Panc1 (cell line): ENCODE data around the gene GPA33.

ENCODE experiments used
- CTCF ChIP-seq: fragments of 450-650 bp; IDR thresholded peaks from 2 replicates; pipeline ENCODE4 v1.5.1; 2017; ENCODE audit warnings: mild to moderate bottlenecking
- POLR2AphosphoS5 ChIP-seq: IDR thresholded peaks from 2 replicates; pipeline ENCODE4 v1.6.1; 2012; ENCODE audit warnings: mild to moderate bottlenecking, low read depth, low read length, moderate library complexity

- no peak for TF ChIP-seq CTCF
- TF ChIP-seq POLR2AphosphoS5: no peak
Measured at GRCh38 chr1:167051907-167052306, 38.3 kb downstream of the GPA33 start.
